ENCODE results near the gene FANCC.
A peak's percentile ranks its signal among the peaks of the same experiment; 100 is the strongest.

The FANCC gene

DNA sequence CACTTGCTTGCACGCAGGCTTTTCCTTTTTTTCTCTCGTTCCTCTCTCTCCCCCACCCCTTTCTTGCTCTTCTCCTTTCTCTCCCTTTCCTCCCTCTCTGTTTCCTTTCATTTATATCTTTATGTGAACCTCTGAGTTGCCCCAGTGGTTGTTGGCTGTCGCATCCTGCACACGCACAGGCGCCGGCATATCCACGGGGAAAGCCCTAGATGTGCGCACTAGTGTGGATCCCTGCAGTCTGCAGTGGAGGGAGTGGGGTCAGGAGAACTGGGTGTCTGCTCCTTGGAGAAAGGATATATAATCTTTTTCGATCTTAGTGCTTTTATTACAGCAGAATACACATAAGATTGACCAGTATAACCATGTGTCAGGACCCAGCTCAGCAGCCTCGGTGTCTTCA lies 223.5 kb downstream of the FANCC start:
- H3K4me2 ChIP-seq = peak overlapping the region; percentile 72 to 94 (median 87)
- no peak overlapping the region for H3K4me3 ChIP-seq
- peaks cover 48 to 87% (median 81%) of the 10 kb centered on the region in 10 experiments for H3K4me1 ChIP-seq
- peaks cover 0 to 27% (median 10%) of the 10 kb centered on the region in 11 experiments; a peak in 10 of 22 replicates for H4K20me1 ChIP-seq
- H3K27ac ChIP-seq = peak overlapping the region in 2 of 11 experiments; percentile 17 to 80; a peak in 2 of 22 replicates
- no peaks in the 10 kb centered on the region; a peak in 1 of 22 replicates for H3K27me3 ChIP-seq
- no peaks in the 10 kb centered on the region; a peak in 1 of 22 replicates for H3K9me3 ChIP-seq (replicated peaks in 1 of 11)
- no peak for TF ChIP-seq Cebpa-rat (IDR thresholded peaks at IDR 0.05)
- no peaks in the 10 kb centered on the region for H3K36me3 ChIP-seq
- 0 out of 22 replicates have a peak overlapping the region, but pooled peaks of 1 of the 11 experiments have one; percentile 17 for H3K9ac ChIP-seq

DNA sequence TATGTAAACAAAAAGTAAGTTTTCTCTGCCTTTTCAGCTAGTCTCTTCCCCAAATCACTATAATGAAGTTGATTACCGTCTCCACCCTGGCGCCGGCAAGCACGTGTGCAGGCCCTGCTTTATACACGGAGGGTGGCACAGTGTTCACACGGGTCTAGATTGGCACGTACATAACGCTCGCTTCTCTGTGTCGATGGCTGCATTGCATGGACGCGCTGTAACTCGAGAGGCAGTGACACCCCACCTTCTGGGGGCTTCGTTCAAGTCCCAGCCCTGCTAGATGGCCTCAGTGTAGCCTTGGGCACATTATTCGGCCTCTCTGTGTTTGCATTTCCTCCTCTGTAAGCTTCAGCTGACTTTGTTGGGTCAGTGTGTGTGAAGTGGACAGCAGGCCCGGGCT lies 223.9 kb downstream of the FANCC start:
- no peaks in the 10 kb centered on the region; a peak in 1 of 22 replicates for H3K27me3 ChIP-seq
- no peak for TF ChIP-seq Cebpa-rat (IDR thresholded peaks at IDR 0.05)
- H3K9me3 ChIP-seq (replicated peaks in 1 of 11) = no peaks in the 10 kb centered on the region; a peak in 1 of 22 replicates
- no peak overlapping the region; a peak in 1 of 22 replicates for H3K9ac ChIP-seq
- peaks cover 0 to 29% (median 10%) of the 10 kb centered on the region in 11 experiments; a peak in 10 of 22 replicates for H4K20me1 ChIP-seq
- peak overlapping the region; percentile 72 to 94 (median 87) for H3K4me2 ChIP-seq
- peaks cover 48 to 87% (median 81%) of the 10 kb centered on the region in 10 experiments for H3K4me1 ChIP-seq
- no peaks in the 10 kb centered on the region for H3K36me3 ChIP-seq
- peak overlapping the region in 3 of 11 experiments; percentile 17 to 80 (median 64); a peak in 4 of 22 replicates for H3K27ac ChIP-seq
- no peak overlapping the region for H3K4me3 ChIP-seq

DNA sequence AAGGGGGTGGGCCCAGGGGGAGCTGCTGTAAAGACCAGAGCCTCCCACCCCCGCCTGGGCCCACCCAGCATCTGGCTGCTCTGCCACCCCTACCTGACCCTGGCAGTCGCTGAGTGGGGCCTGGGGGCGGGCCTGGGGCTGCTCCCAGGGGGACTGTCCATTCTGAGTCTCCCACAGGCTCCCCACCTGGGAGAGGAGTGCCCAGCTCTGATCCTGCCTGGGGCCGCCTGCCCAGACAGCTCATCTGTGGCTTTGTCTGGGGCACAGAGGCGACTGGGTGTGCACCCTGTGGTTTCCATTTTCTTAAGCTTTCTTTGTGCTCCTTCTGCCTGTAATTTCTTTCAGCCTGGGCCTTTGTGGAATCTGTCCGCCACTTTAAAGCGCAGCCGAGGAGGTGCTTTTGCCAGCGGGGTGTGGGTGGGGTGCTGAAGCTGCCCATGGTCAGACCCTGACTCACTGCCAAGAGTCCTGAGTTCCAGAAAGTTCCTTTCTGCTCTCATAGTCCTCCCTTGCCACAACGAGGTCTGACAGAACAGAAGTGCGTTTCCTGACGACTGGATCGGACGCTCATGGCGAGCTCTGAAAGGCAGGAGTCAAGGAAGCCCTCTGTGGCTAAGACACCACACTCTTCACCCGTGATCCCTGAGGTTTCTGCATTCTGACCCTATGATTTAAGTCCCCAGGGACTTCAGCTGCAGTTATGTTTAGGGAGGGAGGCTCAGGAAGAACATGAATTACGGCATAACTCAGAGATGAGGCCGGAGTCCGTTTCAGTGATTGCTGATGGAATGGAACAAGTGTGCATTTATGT lies 225.0 kb downstream of the FANCC start:
- H3K9me3 ChIP-seq (replicated peaks in 1 of 11) = no peaks in the 10 kb centered on the region; a peak in 1 of 22 replicates
- no peak for TF ChIP-seq Cebpa-rat (IDR thresholded peaks at IDR 0.05)
- peak overlapping the region; percentile 72 to 94 (median 87) for H3K4me2 ChIP-seq
- H4K20me1 ChIP-seq = peaks cover 0 to 35% (median 10%) of the 10 kb centered on the region in 11 experiments; a peak in 10 of 22 replicates
- H3K4me3 ChIP-seq = peak overlapping the region in 7 of 10 experiments; percentile 0 to 43 (median 15); a peak in 10 of 20 replicates
- H3K9ac ChIP-seq = peak overlapping the region; percentile 51 to 77 (median 64); a peak in 21 of 22 replicates
- H3K27me3 ChIP-seq = no peaks in the 10 kb centered on the region; a peak in 1 of 22 replicates
- H3K36me3 ChIP-seq = no peaks in the 10 kb centered on the region
- H3K4me1 ChIP-seq = peaks cover 41 to 87% (median 80%) of the 10 kb centered on the region in 10 experiments
- H3K27ac ChIP-seq = peak overlapping the region; percentile 28 to 80 (median 72); a peak in 21 of 22 replicates

DNA sequence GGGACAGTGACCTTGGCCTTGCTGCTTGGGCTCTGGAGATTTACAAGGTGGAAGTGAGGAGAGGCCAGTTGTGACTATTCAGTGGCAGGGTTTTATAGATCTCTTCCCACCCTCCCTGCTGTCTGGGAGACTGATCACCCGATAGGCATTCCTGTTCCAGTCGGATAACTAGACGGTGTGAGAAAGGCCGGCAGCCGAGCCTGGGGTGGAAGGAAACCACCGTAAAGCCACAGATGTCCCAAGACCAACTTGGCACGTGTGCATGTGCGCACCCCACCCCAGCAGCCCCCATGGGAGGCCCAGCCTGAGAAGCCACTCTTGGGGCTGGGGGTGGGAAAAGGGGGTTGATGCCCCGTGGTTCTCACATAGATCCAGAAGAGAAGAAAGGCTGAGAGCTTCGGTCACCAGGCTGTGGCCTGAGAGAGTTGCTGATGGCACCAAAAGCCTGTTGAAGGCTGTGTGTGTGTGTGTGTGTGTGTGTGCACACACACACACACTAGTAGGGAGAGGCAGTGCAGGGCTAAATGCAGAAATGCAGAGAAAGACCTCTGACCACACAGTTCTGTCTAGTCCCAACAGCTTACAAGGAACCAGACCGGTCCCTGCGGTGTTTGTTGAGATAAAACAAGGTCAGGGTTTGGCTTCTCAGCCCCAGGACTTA lies 225.8 kb downstream of the FANCC start:
- H3K9ac ChIP-seq = peak overlapping the region; percentile 51 to 77 (median 64); a peak in 19 of 22 replicates
- TF ChIP-seq Cebpa-rat (IDR thresholded peaks at IDR 0.05) = no peak
- peaks cover 41 to 86% (median 80%) of the 10 kb centered on the region in 10 experiments for H3K4me1 ChIP-seq

DNA sequence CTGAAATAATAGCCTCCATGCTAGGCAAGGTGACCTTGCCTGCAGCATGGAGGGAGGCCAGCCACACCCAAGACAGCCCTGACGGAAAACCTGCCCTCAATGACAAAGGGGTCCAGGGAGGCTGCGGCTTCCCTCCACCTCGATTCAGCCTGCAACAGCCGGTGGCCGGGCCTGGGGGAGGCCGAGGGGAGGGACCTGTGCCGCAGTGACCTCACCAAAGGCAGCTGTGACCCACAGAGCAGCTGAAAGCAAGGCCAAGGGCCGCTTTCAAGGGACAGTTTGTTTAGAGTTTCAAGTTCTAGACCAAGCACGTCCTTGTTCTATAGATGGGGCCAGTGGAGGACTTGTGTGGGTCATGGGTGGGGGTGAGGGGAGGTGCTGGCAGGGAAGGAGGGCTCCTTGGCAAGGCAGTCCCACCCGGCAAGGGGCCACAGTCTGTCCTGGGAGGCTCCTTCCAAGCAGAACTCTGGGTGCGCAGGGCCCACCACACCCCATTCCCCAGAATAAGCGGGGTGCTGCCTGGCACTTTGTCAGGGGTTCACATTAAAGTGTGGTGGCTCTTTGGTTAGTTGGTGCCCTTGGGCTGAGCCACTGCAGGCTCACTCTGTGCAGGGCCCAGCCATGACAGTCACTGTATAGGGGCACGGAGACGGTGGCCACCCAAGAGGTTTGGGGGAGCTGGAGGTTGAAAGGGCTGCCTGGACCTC lies 226.5 kb downstream of the FANCC start:
- Histone ChIP-seq H3K4me1 (peaks cover 41 to 82% (median 80%) of the 10 kb centered on the region in 10 experiments), H3K27me3 (no peaks in the 10 kb centered on the region; a peak in 1 of 22 replicates), H3K9me3 (replicated peaks in 1 of 11) (no peaks in the 10 kb centered on the region), H3K4me3 (no peak overlapping the region; a peak in 1 of 20 replicates), H3K27ac (peak overlapping the region in 7 of 11 experiments; percentile 64 to 80 (median 73); a peak in 13 of 22 replicates), H4K20me1 (peaks cover 0 to 35% (median 10%) of the 10 kb centered on the region in 11 experiments; a peak in 10 of 22 replicates), H3K4me2 (peak overlapping the region; percentile 72 to 94 (median 87)), H3K9ac (peak overlapping the region in 8 of 11 experiments; percentile 57 to 77 (median 68); a peak in 9 of 22 replicates), H3K36me3 (peaks cover 0 to 9% (median 8%) of the 10 kb centered on the region in 11 experiments; a peak in 15 of 22 replicates)
- no peak for TF ChIP-seq Cebpa-rat (IDR thresholded peaks at IDR 0.05)

More for the DNA sequence above, 225.8 kb downstream of the FANCC start:
- H3K4me2 ChIP-seq = peak overlapping the region; percentile 72 to 94 (median 87)
- peaks cover 0 to 35% (median 10%) of the 10 kb centered on the region in 11 experiments; a peak in 10 of 22 replicates for H4K20me1 ChIP-seq
- peaks cover 0 to 2% (median under 1%) of the 10 kb centered on the region in 11 experiments; a peak in 5 of 22 replicates for H3K36me3 ChIP-seq
- no peaks in the 10 kb centered on the region for H3K9me3 ChIP-seq (replicated peaks in 1 of 11)
- H3K27ac ChIP-seq = peak overlapping the region; percentile 28 to 80 (median 72); a peak in 20 of 22 replicates
- H3K4me3 ChIP-seq = peak overlapping the region in 5 of 10 experiments; percentile 0 to 43 (median 15); a peak in 5 of 20 replicates
- H3K27me3 ChIP-seq = no peaks in the 10 kb centered on the region; a peak in 1 of 22 replicates

DNA sequence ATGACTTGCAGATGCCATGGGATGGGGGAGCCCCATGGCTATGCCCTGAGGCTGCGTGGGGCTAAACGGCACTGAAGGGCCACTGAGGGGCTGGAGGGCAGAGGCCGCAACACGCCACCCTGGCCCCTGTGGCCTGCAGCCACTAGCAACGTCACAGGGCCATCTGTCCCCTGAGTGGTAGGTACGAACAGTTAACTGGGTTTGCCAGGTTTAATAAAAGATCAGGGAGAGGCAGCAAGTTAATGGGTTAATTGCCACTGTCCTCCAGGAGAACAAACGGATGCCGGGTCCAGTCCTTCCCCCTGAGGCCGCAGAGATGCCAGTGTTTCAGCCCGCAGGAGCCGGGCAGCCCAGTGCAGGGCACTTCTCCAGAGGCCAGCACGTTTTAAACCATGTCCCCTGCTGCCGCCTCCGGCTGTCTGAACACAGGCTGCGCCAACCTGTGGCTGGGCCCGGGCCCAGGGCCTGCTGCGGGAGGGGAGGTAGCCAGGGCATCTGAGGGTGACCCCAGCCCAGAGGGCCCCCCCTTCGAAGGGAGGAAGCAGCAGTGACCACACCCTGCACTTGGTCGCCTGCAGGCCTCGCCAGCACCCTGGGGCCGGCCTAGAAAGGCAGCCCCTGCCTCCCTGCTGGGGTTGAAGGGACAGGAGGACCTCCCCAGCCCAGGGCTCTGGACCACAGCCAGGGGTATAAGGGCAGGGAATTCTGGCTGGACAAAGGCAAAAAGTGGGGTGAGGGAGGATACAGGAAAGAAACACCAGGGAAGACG lies 227.3 kb downstream of the FANCC start:
- Histone ChIP-seq H3K27ac (peak overlapping the region in 3 of 11 experiments; percentile 14 to 80 (median 64); a peak in 3 of 22 replicates), H3K4me1 (peaks cover 41 to 81% (median 76%) of the 10 kb centered on the region in 10 experiments), H3K36me3 (peaks cover 0 to 17% (median 16%) of the 10 kb centered on the region in 11 experiments; a peak in 16 of 22 replicates), H3K9me3 (replicated peaks in 1 of 11) (no peaks in the 10 kb centered on the region), H3K9ac (0 out of 22 replicates have a peak overlapping the region, but pooled peaks of 2 of the 11 experiments have one; percentile 5 to 14), H3K4me2 (peak overlapping the region in 10 of 11 experiments; percentile 72 to 94 (median 87); a peak in 20 of 22 replicates), H3K27me3 (no peaks in the 10 kb centered on the region; a peak in 1 of 22 replicates), H3K4me3 (no peak overlapping the region), H4K20me1 (peaks cover 0 to 40% (median 10%) of the 10 kb centered on the region in 11 experiments; a peak in 10 of 22 replicates)
- no peak for TF ChIP-seq Cebpa-rat (IDR thresholded peaks at IDR 0.05)

Measured in BLaER1 treated with 17β-estradiol and CSF1 and Interleukin-3, amounts not matched to agents 10 nM and 100 nM (cell line).